ENCODE measurements around the gene SARM1. TPM values are rescaled to one million over a fixed set of nuclear protein-coding genes. Genes with fewer than 3 reads are reported as not detected.
A peak's percentile ranks its signal among the peaks of the same experiment; 100 is the strongest.

The SARM1 gene
- total and polyA plus RNA-seq, 9 of the 15 experiments (the other 6 are each of a cell fraction or from before 2014, with no cell fraction given), result 0.04 to 0.55 (median 0.11) TPM; not detected in 2

GRCh38 chr17:28405632-28406472 lies 34.4 kb downstream of the SARM1 start, which contains the start of gene SLC46A1 (continued):
- TF ChIP-seq ZNF609 (CRISPR knock-in tag; IDR thresholded peaks at IDR 0.05; ENCODE audit: borderline replicate concordance), result no peak
- TF ChIP-seq HNRNPLL (IDR thresholded peaks at IDR 0.05; ENCODE audit: low read depth, low read length, poor library complexity, severe bottlenecking), result peak; percentile 58
- TF ChIP-seq SMAD4 (CRISPR knock-in tag; conservative IDR thresholded peaks at IDR 0.05), result peak; percentile 17; the same call in 1 of the 2 replicates
- no peak for TF ChIP-seq NEUROD1 (IDR thresholded peaks at IDR 0.05; ENCODE audit: borderline replicate concordance, low read depth, low read length, partially characterized antibody)
- TF ChIP-seq ZBTB11 (CRISPR knock-in tag; IDR thresholded peaks at IDR 0.05), result peak in 2 of 3 experiments; percentile 76 to 86; a peak in 3 of 6 replicates
- TF ChIP-seq, protein P1, sequence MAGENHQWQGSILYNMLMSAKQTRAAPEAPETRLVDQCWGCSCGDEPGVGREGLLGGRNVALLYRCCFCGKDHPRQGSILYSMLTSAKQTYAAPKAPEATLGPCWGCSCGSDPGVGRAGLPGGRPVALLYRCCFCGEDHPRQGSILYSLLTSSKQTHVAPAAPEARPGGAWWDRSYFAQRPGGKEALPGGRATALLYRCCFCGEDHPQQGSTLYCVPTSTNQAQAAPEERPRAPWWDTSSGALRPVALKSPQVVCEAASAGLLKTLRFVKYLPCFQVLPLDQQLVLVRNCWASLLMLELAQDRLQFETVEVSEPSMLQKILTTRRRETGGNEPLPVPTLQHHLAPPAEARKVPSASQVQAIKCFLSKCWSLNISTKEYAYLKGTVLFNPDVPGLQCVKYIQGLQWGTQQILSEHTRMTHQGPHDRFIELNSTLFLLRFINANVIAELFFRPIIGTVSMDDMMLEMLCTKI (IDR thresholded peaks at IDR 0.05; ENCODE audit: partially characterized antibody), result no peak
- TF ChIP-seq RAD21 (CRISPR knock-in tag; conservative IDR thresholded peaks at IDR 0.05 in 1 of 2, IDR thresholded peaks at IDR 0.05 in 1 of 2), result no peak
- peak; percentile 45; the same call in 1 of the 2 replicates for TF ChIP-seq ATF7 (IDR thresholded peaks at IDR 0.05)
- TF ChIP-seq ZBTB17 (CRISPR knock-in tag; IDR thresholded peaks at IDR 0.05), result no peak
- TF ChIP-seq, protein P2, sequence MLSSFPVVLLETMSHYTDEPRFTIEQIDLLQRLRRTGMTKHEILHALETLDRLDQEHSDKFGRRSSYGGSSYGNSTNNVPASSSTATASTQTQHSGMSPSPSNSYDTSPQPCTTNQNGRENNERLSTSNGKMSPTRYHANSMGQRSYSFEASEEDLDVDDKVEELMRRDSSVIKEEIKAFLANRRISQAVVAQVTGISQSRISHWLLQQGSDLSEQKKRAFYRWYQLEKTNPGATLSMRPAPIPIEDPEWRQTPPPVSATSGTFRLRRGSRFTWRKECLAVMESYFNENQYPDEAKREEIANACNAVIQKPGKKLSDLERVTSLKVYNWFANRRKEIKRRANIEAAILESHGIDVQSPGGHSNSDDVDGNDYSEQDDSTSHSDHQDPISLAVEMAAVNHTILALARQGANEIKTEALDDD (IDR thresholded peaks at IDR 0.05), result no peak
- TF ChIP-seq, protein P3, sequence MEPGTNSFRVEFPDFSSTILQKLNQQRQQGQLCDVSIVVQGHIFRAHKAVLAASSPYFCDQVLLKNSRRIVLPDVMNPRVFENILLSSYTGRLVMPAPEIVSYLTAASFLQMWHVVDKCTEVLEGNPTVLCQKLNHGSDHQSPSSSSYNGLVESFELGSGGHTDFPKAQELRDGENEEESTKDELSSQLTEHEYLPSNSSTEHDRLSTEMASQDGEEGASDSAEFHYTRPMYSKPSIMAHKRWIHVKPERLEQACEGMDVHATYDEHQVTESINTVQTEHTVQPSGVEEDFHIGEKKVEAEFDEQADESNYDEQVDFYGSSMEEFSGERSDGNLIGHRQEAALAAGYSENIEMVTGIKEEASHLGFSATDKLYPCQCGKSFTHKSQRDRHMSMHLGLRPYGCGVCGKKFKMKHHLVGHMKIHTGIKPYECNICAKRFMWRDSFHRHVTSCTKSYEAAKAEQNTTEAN (CRISPR knock-in tag; IDR thresholded peaks at IDR 0.05), result no peak
- no peak for TF ChIP-seq SPI1 (IDR thresholded peaks at IDR 0.05; ENCODE audit: borderline replicate concordance, low read depth, low read length)

Measured in K562 (cell line).